K562 (cell line): Measurements from ENCODE around the gene GPR157.

Source experiments
- BHLHE40 ChIP-seq: IDR thresholded peaks from 2 replicates; pipeline ENCODE4 v1.6.1; 2011; ENCODE audit warnings: low read length, improper control_type of control experiment
- ZKSCAN8 ChIP-seq: fragments of 200-800 bp; sonication (Bioruptor generic); IDR thresholded peaks from 2 replicates; pipeline ENCODE4 v1.6.1; 2016; ENCODE audit warnings: missing genetic modification characterization, missing compliant biosample characterization
- ZNF274 ChIP-seq: IDR thresholded peaks from 2 replicates; pipeline ENCODE4 v1.6.1; 2011; ENCODE audit warnings: low read depth, mild to moderate bottlenecking, low read length, moderate library complexity, borderline replicate concordance
- TF ChIP-seq, protein P1 (sequence below), 3 experiments: IDR thresholded peaks in 2 of 3; conservative IDR thresholded peaks in 1 of 3; 2 replicates each; pipeline ENCODE4 v1.5.1; 2011 to 2012; ENCODE audit warnings: low read length in 3 of 3, mild to moderate bottlenecking in 3 of 3, control low read depth in 2 of 3, improper control_type of control experiment in 1 of 3, inconsistent platforms in 1 of 3, low read depth in 1 of 3, mixed read lengths in 1 of 3, moderate library complexity in 1 of 3; ENCODE audit not compliant: insufficient read depth in 2 of 3
- TF ChIP-seq, protein P2 (sequence below): IDR thresholded peaks from 2 replicates; pipeline ENCODE4 v1.6.1; 2016; ENCODE audit warnings: missing genetic modification characterization, missing compliant biosample characterization
- TF ChIP-seq, protein P3 (sequence below): IDR thresholded peaks from 3 replicates; pipeline ENCODE4 v1.6.1; 2011; ENCODE audit warnings: borderline replicate concordance, mild to moderate bottlenecking; ENCODE audit not compliant: insufficient read length, insufficient read depth
- TF ChIP-seq, protein P4 (sequence below), 2 experiments: fragments of 450-650 bp; conservative IDR thresholded peaks; 2 replicates each; pipeline ENCODE4 v1.6.1; 2017; ENCODE audit warnings: mild to moderate bottlenecking in 2 of 2, moderate library complexity in 2 of 2
- TF ChIP-seq, protein P5 (sequence below), 2 experiments: fragments of 450-650 bp; formaldehyde crosslinking in 1 of 2; IDR thresholded peaks; 2 replicates each; pipeline versions ENCODE4 v1.4.0 to v1.6.1; 2014 to 2020; ENCODE audit warnings: mild to moderate bottlenecking in 2 of 2, borderline replicate concordance in 1 of 2, low read depth in 1 of 2

DNA sequence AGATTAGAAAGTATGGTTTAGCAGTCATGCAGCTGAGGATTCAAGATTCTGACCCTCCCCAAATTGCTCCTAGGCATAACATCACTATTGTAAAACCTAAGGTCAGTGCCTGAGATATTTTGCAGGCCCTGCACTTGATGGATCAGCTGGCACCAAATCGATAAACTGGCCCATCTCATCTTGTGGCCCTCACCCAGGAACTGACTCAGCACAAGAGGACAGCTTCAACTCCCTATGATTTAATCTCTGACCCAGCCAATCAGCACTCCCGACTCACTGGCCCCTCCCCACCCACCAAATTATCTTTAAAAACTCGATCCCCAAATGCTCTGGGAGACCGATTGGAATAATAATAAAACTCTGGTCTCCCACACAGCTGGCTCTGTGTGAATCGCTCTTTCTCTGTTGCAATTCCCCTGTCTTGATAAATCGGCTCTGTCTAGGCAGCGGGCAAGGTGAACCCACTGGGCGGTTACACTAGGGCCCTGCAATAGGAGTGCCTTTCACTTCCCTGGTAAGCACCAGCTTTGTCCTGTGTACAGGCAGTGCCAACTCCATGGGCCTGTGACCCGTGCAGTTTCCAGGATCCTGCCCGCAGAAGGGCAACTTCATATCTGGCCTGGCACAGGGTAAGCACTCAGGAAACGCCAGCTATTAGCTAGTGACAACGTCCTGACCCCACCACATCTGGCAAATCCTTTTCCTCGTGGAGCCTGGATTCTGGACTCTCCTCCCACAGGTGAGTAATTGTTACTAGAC, 30.8 kb downstream of the GPR157 start:
- TF ChIP-seq, protein P1, sequence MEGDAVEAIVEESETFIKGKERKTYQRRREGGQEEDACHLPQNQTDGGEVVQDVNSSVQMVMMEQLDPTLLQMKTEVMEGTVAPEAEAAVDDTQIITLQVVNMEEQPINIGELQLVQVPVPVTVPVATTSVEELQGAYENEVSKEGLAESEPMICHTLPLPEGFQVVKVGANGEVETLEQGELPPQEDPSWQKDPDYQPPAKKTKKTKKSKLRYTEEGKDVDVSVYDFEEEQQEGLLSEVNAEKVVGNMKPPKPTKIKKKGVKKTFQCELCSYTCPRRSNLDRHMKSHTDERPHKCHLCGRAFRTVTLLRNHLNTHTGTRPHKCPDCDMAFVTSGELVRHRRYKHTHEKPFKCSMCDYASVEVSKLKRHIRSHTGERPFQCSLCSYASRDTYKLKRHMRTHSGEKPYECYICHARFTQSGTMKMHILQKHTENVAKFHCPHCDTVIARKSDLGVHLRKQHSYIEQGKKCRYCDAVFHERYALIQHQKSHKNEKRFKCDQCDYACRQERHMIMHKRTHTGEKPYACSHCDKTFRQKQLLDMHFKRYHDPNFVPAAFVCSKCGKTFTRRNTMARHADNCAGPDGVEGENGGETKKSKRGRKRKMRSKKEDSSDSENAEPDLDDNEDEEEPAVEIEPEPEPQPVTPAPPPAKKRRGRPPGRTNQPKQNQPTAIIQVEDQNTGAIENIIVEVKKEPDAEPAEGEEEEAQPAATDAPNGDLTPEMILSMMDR (IDR thresholded peaks at IDR 0.05 in 2 of 3, conservative IDR thresholded peaks at IDR 0.05 in 1 of 3; ENCODE audit: insufficient read depth in 2 of 3, low read depth in 1 of 3, low read length in 3 of 3): no peak
- TF ChIP-seq, protein P2, sequence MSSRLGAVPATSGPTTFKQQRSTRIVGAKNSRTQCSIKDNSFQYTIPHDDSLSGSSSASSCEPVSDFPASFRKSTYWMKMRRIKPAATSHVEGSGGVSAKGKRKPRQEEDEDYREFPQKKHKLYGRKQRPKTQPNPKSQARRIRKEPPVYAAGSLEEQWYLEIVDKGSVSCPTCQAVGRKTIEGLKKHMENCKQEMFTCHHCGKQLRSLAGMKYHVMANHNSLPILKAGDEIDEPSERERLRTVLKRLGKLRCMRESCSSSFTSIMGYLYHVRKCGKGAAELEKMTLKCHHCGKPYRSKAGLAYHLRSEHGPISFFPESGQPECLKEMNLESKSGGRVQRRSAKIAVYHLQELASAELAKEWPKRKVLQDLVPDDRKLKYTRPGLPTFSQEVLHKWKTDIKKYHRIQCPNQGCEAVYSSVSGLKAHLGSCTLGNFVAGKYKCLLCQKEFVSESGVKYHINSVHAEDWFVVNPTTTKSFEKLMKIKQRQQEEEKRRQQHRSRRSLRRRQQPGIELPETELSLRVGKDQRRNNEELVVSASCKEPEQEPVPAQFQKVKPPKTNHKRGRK (tag): no peak
- TF ChIP-seq, protein P3, sequence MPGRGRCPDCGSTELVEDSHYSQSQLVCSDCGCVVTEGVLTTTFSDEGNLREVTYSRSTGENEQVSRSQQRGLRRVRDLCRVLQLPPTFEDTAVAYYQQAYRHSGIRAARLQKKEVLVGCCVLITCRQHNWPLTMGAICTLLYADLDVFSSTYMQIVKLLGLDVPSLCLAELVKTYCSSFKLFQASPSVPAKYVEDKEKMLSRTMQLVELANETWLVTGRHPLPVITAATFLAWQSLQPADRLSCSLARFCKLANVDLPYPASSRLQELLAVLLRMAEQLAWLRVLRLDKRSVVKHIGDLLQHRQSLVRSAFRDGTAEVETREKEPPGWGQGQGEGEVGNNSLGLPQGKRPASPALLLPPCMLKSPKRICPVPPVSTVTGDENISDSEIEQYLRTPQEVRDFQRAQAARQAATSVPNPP: no peak
- TF ChIP-seq, protein P4, sequence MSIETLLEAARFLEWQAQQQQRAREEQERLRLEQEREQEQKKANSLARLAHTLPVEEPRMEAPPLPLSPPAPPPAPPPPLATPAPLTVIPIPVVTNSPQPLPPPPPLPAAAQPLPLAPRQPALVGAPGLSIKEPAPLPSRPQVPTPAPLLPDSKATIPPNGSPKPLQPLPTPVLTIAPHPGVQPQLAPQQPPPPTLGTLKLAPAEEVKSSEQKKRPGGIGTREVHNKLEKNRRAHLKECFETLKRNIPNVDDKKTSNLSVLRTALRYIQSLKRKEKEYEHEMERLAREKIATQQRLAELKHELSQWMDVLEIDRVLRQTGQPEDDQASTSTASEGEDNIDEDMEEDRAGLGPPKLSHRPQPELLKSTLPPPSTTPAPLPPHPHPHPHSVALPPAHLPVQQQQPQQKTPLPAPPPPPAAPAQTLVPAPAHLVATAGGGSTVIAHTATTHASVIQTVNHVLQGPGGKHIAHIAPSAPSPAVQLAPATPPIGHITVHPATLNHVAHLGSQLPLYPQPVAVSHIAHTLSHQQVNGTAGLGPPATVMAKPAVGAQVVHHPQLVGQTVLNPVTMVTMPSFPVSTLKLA (conservative IDR thresholded peaks at IDR 0.05): no peak
- no peak for TF ChIP-seq ZKSCAN8 (CRISPR knock-in tag)
- no peak for TF ChIP-seq ZNF274
- TF ChIP-seq BHLHE40: no peak
- TF ChIP-seq, protein P5, sequence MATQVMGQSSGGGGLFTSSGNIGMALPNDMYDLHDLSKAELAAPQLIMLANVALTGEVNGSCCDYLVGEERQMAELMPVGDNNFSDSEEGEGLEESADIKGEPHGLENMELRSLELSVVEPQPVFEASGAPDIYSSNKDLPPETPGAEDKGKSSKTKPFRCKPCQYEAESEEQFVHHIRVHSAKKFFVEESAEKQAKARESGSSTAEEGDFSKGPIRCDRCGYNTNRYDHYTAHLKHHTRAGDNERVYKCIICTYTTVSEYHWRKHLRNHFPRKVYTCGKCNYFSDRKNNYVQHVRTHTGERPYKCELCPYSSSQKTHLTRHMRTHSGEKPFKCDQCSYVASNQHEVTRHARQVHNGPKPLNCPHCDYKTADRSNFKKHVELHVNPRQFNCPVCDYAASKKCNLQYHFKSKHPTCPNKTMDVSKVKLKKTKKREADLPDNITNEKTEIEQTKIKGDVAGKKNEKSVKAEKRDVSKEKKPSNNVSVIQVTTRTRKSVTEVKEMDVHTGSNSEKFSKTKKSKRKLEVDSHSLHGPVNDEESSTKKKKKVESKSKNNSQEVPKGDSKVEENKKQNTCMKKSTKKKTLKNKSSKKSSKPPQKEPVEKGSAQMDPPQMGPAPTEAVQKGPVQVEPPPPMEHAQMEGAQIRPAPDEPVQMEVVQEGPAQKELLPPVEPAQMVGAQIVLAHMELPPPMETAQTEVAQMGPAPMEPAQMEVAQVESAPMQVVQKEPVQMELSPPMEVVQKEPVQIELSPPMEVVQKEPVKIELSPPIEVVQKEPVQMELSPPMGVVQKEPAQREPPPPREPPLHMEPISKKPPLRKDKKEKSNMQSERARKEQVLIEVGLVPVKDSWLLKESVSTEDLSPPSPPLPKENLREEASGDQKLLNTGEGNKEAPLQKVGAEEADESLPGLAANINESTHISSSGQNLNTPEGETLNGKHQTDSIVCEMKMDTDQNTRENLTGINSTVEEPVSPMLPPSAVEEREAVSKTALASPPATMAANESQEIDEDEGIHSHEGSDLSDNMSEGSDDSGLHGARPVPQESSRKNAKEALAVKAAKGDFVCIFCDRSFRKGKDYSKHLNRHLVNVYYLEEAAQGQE (IDR thresholded peaks at IDR 0.05; ENCODE audit: borderline replicate concordance): no peak
- TF ChIP-seq, protein P5 (CRISPR knock-in tag; IDR thresholded peaks at IDR 0.05; ENCODE audit: low read depth): no peak
